Rectal smooth muscle tissue (tissue), 1 donor: ENCODE results near the gene ALDH7A1.
A peak's percentile ranks its signal among the peaks of the same experiment; 100 is the strongest.
"Not testable (repeated sequence)": the region's sequence is repeated elsewhere in the genome, so short reads cannot be mapped to it uniquely, and the experiment has no call there.

Source experiments
- H3K27ac ChIP-seq: one replicate; pipeline ENCODE4 v1.7.0; 2013; ENCODE audit warnings: low read depth, low read length, inconsistent platforms
- H3K27me3 ChIP-seq: one replicate; pipeline ENCODE4 v1.7.0; 2013; ENCODE audit warnings: low read length; ENCODE audit not compliant: control insufficient read depth, insufficient read depth
- H3K36me3 ChIP-seq: one replicate; pipeline ENCODE4 v1.7.0; 2013; ENCODE audit warnings: low read length; ENCODE audit not compliant: control insufficient read depth, insufficient read depth
- H3K4me1 ChIP-seq: one replicate; pipeline ENCODE4 v1.7.0; 2013; ENCODE audit warnings: low read length; ENCODE audit not compliant: control insufficient read depth, insufficient read depth
- H3K4me3 ChIP-seq: one replicate; pipeline ENCODE4 v1.7.0; 2013; ENCODE audit warnings: low read length
- H3K9ac ChIP-seq: one replicate; pipeline ENCODE4 v1.7.0; 2013; ENCODE audit warnings: low read length

Gene ALDH7A1

DNA sequence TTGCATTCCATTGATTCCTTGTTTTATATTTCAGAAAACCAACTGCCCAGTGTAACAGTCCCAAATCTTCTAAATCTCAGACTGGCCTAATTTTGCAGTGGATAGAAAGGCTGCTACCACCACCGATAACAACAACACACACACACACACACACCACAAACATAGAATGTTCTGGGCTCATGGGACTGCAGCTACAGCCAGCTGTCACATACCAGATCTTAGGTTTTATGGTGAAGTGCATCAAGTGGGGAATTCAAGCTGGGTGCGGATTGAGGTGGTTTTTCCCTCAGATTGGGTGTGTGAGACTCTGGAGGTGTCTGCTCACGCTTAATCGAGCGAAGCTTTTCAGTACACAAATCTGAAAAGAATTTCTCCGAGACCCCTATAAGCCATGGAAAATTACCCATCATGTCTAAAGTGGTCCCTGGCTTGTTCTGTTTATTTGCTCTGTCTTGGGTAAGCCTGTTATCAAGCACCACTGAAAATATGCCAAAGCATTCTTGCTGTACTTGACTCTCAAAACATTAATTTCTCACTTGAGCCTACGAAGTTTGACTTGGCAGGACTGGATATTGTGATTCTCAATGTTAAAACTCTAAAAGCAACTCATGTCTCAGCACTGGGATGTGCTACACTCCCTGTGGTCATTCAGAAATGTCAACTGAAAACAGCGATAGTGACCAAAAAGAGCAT lies 71.1 kb downstream of the ALDH7A1 start:
- Histone ChIP-seq H3K36me3 (no peaks in the 10 kb centered on the region), H3K27ac (no peak overlapping the region), H3K4me1 (peaks cover 23% of the 10 kb centered on the region), H3K4me3 (no peak overlapping the region), H3K27me3 (no peaks in the 10 kb centered on the region), H3K9ac (no peak overlapping the region)

DNA sequence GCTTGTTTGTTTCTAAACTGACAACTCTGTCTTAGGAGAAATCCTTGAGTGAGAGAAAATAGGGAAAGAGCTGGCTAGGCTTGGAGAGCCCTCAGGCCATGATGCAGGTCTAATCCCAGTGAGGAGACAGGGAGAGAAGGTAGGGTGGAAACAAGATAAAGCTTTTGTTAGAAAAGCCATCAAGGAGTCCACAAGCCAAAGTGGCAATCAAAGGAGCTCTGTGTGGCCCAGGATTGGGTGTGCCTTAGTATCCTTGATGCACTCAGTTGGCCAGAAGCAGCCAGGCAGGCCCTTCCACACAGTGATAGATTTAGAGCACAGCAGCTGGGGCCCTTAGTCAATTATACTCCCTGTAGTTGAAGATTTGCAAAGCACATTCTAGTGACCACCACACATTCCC lies 73.9 kb downstream of the ALDH7A1 start:
- H3K27ac ChIP-seq = no peak overlapping the region
- H3K36me3 ChIP-seq = no peaks in the 10 kb centered on the region
- H3K4me1 ChIP-seq = peaks cover 25% of the 10 kb centered on the region
- no peak overlapping the region for H3K9ac ChIP-seq
- no peak overlapping the region for H3K4me3 ChIP-seq
- H3K27me3 ChIP-seq = no peaks in the 10 kb centered on the region

DNA sequence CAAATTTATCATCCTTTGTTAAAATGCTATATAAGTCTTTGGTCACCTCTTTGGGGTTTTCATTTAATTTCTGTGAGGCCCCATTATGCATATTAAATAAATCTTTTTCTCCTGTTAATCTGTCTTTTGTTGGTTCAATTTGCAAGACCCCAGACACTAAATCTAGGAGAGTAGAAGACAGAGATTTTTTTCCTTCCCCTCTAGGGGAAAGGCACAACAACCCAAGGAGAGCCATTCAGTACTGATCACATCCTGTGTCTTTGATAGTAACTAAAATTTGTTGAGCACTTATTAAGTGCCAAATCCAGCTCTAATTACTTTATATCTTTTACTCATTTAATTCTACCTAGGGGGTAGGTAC lies 74.4 kb downstream of the ALDH7A1 start:
- H3K4me1 ChIP-seq = peaks cover 25% of the 10 kb centered on the region
- no peak overlapping the region for H3K9ac ChIP-seq
- H3K27me3 ChIP-seq = no peaks in the 10 kb centered on the region
- no peaks in the 10 kb centered on the region for H3K36me3 ChIP-seq
- no peak overlapping the region for H3K4me3 ChIP-seq
- H3K27ac ChIP-seq = peak overlapping the region; percentile 66

DNA sequence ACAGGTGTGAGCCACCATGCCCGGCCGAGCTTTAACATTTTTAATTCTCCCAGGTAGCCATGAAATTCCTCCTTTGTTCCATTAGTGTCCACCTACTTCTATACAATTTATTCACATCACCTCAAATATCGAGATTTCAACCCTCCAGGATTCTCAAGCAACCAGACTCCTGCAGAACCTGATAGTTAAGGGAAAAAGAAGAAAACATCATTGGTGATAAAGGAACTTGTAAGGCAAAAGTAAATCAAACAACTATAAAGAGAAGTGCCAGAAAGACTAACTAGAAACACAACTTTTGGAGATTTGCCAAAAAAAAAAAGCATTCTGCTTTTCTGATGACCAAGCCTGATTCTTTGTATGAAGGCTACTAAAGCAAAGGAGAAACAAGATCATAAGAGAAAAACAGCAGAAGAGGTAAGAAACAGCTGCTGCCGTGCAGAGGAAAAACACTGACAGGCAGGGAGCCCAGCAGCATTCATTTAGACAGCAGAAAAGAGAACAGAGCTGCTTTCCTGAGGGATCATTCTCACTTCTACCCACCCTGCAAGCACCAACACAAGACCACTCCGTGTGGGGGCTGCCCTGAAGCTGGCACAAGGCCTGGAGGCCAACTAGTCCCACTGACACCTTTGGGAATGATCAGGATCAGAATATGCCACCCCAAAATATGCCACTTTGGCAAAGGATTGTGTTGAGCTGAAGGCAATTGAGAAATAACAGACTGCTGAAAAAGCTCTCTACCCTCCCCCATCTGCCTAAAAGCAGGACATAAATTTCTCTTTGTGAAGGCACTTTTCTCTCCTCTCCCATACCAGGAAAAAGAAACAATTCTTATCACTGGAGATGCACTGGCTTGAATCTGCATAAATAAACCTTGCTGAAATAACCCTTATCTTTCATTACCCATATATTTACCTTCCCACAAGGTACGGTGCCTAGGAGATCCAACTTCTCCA lies 75.1 kb downstream of the ALDH7A1 start:
- H3K27me3 ChIP-seq = no peaks in the 10 kb centered on the region
- peaks cover 25% of the 10 kb centered on the region for H3K4me1 ChIP-seq
- H3K4me3 ChIP-seq = peak overlapping the region; percentile 44
- H3K9ac ChIP-seq = no peak overlapping the region
- H3K36me3 ChIP-seq = no peaks in the 10 kb centered on the region
- H3K27ac ChIP-seq = peak overlapping the region; percentile 85

DNA sequence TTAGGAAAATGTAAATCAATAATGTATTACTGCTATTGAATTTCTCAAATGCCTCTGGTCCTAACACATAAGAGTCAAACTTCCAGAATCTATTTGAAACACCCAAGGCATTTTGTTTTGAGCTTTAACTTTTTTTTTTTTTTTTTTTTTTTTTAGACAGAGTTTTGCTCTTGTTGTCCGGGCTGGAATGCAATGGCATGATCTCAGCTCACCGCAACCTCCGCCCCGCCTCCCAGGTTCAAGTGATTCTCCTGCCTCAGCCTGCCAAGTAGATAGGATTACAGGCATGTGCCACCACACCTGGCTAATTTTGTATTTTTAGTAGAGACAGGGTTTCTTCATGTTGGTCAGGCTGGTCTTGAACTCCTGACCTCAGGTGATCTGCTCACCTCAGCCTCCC lies 75.8 kb downstream of the ALDH7A1 start:
- Histone ChIP-seq H3K4me1 (peaks cover 22% of the 10 kb centered on the region), H3K27ac (peak overlapping the region; percentile 85)
- H3K9ac ChIP-seq, H3K36me3 ChIP-seq, H3K27me3 ChIP-seq, H3K4me3 ChIP-seq: not testable (repeated sequence)

DNA sequence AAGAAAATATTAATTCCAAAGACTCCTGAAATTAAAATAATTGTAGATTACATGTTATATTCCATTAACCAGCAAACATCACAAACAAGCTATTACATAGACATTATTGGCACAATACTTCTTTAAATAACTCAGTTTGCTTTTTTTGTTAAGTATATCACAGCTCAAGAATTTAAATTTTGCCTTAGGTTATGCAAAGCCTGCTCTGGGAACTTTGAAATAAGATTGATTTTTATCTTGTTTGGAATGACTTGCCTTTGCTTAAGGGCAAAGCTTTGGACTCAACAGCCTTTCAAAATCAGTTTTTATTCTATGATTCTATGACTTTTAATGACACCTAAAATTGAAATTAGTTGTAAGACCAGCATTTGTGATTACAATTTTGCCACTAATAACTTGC lies 78.2 kb downstream of the ALDH7A1 start:
- Histone ChIP-seq H3K27me3 (no peaks in the 10 kb centered on the region), H3K4me1 (peaks cover 16% of the 10 kb centered on the region), H3K36me3 (no peaks in the 10 kb centered on the region), H3K4me3 (no peak overlapping the region), H3K27ac (no peak overlapping the region), H3K9ac (no peak overlapping the region)

DNA sequence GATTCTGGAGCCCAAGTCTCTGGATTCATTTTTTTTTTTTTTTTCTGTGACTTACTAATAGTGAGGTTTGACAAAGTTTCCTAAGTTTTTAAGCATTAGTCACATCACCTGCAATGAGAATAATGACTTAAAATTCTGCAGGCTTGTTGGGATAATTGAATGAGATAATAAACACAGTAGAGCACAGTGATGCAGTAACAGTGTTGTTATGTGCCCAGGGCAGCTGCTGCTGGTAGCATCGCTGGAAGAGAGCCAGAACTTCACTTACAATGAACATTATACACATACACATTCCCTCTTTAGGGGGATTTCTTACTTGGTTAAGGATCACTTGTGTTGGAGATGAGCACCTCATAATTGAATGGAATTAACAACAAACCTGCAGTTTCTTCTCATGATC lies 78.9 kb downstream of the ALDH7A1 start:
- H3K36me3 ChIP-seq = no peaks in the 10 kb centered on the region
- H3K9ac ChIP-seq = no peak overlapping the region
- no peak overlapping the region for H3K4me3 ChIP-seq
- peaks cover 16% of the 10 kb centered on the region for H3K4me1 ChIP-seq
- H3K27me3 ChIP-seq = no peaks in the 10 kb centered on the region
- no peak overlapping the region for H3K27ac ChIP-seq

DNA sequence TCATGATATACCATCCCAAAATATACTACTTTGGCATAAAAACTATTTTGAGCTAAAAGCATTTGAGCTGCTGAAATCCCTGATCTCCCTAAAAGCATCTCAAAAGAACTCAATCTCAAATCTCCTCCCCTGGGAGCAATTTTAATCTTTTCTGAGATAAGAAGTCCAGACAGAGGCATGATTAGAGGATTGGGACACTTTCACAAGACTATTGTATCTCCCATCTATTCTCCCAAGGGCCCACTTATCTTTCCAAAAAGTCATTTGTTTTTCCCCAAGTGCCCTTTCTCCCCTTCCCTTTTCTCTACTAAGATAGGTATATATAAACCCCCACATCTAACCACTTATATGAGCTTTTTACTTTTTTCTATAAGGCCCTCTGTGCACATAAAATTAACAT lies 79.7 kb downstream of the ALDH7A1 start:
- Histone ChIP-seq H3K4me3 (no peak overlapping the region), H3K36me3 (no peaks in the 10 kb centered on the region), H3K27ac (no peak overlapping the region), H3K27me3 (no peaks in the 10 kb centered on the region), H3K9ac (no peak overlapping the region), H3K4me1 (peaks cover 12% of the 10 kb centered on the region)

DNA sequence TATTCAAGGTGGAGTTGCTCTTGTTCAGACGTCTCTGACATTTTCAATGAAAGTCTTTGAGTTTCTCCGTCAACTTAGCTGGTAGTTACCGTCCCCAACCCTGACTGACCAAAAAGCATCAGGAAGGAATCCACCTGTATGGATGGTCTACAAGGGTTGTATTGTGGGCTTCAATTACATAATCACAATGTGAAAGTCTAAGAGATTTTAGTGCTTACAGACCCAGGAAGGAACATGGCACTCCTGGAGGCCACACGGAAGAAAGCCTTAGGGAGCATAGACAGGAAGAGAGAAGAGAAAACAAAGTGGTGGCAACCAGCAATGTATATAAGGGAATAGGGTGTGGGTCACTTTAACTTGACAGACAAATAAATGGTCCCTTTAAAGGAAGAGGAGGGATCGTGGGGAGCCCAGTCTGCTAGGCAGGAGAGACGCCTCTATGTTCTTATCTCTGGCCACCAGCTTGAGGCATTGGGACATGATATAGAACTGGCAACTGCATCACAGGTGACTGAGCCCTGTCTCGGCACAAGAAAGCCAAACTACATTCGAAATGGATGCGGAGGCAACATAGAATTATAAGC lies 80.4 kb downstream of the ALDH7A1 start:
- H3K4me1 ChIP-seq = peaks cover 5% of the 10 kb centered on the region

DNA sequence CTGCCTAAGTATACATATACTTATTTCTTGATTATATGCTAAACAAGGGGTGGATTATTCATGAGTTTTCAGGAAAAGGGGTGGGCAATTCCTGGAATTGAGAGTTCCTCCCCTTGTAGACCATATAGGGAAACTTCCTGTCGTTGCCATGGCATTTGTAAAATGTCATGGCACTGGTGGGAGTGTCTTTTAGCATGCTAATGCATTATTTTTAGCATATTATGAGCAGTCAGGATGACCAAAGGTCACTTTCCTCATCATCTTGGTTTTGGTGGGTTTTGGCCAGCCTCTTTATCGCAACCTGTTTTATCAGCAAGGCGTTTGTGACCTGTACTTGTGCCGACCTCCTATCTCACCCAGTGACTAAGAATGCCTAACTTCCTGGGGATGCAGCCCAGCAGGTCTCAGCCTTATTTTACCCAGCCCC lies 80.9 kb downstream of the ALDH7A1 start:
- no peaks in the 10 kb centered on the region for H3K36me3 ChIP-seq
- H3K9ac ChIP-seq = no peak overlapping the region
- H3K27me3 ChIP-seq = no peaks in the 10 kb centered on the region
- no peak overlapping the region for H3K4me3 ChIP-seq
- peaks cover 2% of the 10 kb centered on the region for H3K4me1 ChIP-seq
- H3K27ac ChIP-seq = no peak overlapping the region

More for the DNA sequence above, 80.4 kb downstream of the ALDH7A1 start:
- no peaks in the 10 kb centered on the region for H3K36me3 ChIP-seq
- H3K9ac ChIP-seq = no peak overlapping the region
- H3K4me3 ChIP-seq = no peak overlapping the region
- H3K27ac ChIP-seq = no peak overlapping the region
- H3K27me3 ChIP-seq = no peaks in the 10 kb centered on the region

DNA sequence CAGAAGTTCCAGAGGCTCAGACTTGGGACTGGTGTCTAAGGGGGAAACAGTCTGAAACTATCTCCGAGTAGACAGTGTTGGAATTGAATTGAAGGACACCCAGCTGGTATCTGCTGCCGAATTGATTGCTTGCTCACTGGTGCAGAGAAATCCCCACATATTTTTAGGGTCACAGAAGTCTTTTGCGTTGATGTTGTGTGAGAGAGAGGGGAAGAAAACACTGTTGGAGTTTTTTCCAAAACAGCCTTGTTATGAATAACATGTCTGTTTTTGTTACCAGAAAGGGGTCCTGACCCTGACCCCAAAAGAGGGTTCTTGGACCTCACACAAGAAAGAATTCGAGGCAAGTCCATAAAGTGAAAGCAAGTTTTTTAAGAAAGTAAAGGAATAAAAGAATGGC lies 81.3 kb downstream of the ALDH7A1 start:
- peaks cover 2% of the 10 kb centered on the region for H3K4me1 ChIP-seq
- no peaks in the 10 kb centered on the region for H3K27me3 ChIP-seq
- no peak overlapping the region for H3K4me3 ChIP-seq
- H3K36me3 ChIP-seq = no peaks in the 10 kb centered on the region
- H3K9ac ChIP-seq = no peak overlapping the region
- H3K27ac ChIP-seq = no peak overlapping the region

DNA sequence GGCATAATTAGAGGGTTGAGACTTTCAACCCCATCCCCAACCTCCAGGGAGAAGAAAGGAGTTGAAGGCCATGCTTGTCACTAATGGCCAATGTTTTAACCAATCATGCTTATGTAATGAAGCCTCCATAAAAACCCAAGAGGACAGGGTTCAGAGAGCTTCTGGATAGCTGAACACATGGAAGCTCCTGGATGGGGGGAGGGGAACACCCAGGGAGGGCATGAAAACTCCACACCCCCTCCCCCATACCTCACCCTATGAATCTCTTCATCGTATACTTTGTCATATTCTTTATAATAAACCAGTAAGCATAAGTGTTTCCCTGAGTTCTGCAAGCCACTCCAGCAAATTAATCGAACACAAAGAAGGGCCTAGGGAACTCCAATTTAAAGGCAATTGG lies 81.7 kb downstream of the ALDH7A1 start:
- Histone ChIP-seq H3K4me1 (peaks cover 2% of the 10 kb centered on the region), H3K27me3 (no peaks in the 10 kb centered on the region), H3K4me3 (no peak overlapping the region), H3K9ac (no peak overlapping the region), H3K36me3 (no peaks in the 10 kb centered on the region), H3K27ac (no peak overlapping the region)
